GM12878 (cell line): ENCODE results near the gene MEGF6. TPM values are rescaled to one million over a fixed set of nuclear protein-coding genes. Genes with fewer than 3 reads are reported as not detected.

Experiments used
- ATAC-seq: fragments of 200-7000 bp; cut with Tn5 transposase; 3 replicates; pipeline ENCODE4 v1.9.1; 2020; ENCODE audit warnings: mild to moderate bottlenecking, moderate library complexity
- BruUV-seq: library from RNA; stranded (reverse); fragments of 400-500 nt; replicated peaks from 2 replicates; lab custom pipeline; 2021; lab: Mats Ljungman, UMichigan
- CTCF ChIA-PET: fragments of 300-600 bp; sonication (Branson Sonifier 250); formaldehyde crosslinking; extraction: SDS; loops from one replicate; lab custom pipeline; 2021; ENCODE audit warnings: inconsistent platforms; lab: Yijun Ruan, JAX
- POLR2A ChIA-PET: fragments of 350-600 bp; formaldehyde crosslinking; extraction: SDS; loops from one replicate; lab custom pipeline; 2021; ENCODE audit warnings: inconsistent platforms; lab: Charles Lee
- RAD21 ChIA-PET: fragments of 300-600 bp; sonication (Branson Sonifier 250); formaldehyde crosslinking; loops from one replicate; lab custom pipeline; 2023; ENCODE audit warnings: antibody characterized with exemption; ENCODE audit not compliant: unreplicated experiment; lab: Charles Lee
- SMC1A ChIA-PET: fragments of 300-600 bp; sonication (Branson Sonifier 250); formaldehyde crosslinking; loops from one replicate; lab custom pipeline; 2023; ENCODE audit not compliant: unreplicated experiment, uncharacterized antibody; lab: Charles Lee
- DNase-seq: peaks from one replicate; pipeline ENCODE4 v3.0.0-alpha.2; 2011; ENCODE audit warnings: low read depth, low spot score
- FAIRE-seq: peaks from 3 replicates; lab custom pipeline; 2011; peaks lifted over from hg19 to GRCh38; lab: Jason Lieb, UNC
- H2AFZ ChIP-seq: 2 replicates; pipeline ENCODE4 v1.6.0; 2011; ENCODE audit warnings: low read depth, low read length, control low read depth; ENCODE audit not compliant: control insufficient read depth
- H3K27ac ChIP-seq: 2 replicates; pipeline ENCODE4 v1.5.1; 2011; ENCODE audit warnings: control low read depth; ENCODE audit not compliant: control insufficient read depth, insufficient read depth
- H3K27me3 ChIP-seq, 2 experiments: replicated peaks in 1 of 2; 2 replicates each; pipeline versions ENCODE4 v1.6.0 to v1.6.1; 2011; ENCODE audit warnings: low read length in 1 of 2; ENCODE audit not compliant: control insufficient read depth in 2 of 2, insufficient read depth in 2 of 2
- H3K36me3 ChIP-seq, 2 experiments: 2 replicates each; pipeline ENCODE4 v1.5.1; 2011; ENCODE audit warnings: low read length in 1 of 2; ENCODE audit not compliant: control insufficient read depth in 2 of 2, insufficient read depth in 2 of 2
- H3K4me1 ChIP-seq: 2 replicates; pipeline ENCODE4 v1.6.1; 2011; ENCODE audit warnings: mild to moderate bottlenecking, low read length, moderate library complexity, mixed read lengths; ENCODE audit not compliant: control insufficient read depth, insufficient read depth
- H3K4me2 ChIP-seq: 2 replicates; pipeline ENCODE4 v1.6.0; 2011; ENCODE audit warnings: control low read depth; ENCODE audit not compliant: control insufficient read depth, insufficient read depth
- H3K4me3 ChIP-seq: fragments of 200-600 bp; sonication (generic); 2 replicates; pipeline ENCODE4 v1.5.1; 2016
- H3K79me2 ChIP-seq: 2 replicates; pipeline ENCODE4 v1.6.0; 2011; ENCODE audit warnings: low read length; ENCODE audit not compliant: control insufficient read depth, insufficient read depth
- H3K9ac ChIP-seq: 2 replicates; pipeline ENCODE4 v1.8.0; 2011; ENCODE audit warnings: low read length, control low read depth, mixed read lengths; ENCODE audit not compliant: control insufficient read depth, insufficient read depth
- H3K9me3 ChIP-seq: replicated peaks from 3 replicates; pipeline ENCODE4 v1.5.1; 2011; ENCODE audit warnings: mild to moderate bottlenecking, low read length; ENCODE audit not compliant: control insufficient read depth, insufficient read depth
- H4K20me1 ChIP-seq: 2 replicates; pipeline ENCODE4 v1.6.0; 2011; ENCODE audit not compliant: control insufficient read depth, insufficient read depth
- ASH2L ChIP-seq: fragments of 300-600, 200-600 bp; sonication (generic); IDR thresholded peaks from 2 replicates; pipeline ENCODE4 v1.6.1; 2017; ENCODE audit warnings: low read depth, mild to moderate bottlenecking, borderline replicate concordance
- BACH1 ChIP-seq: fragments of 450-650 bp; IDR thresholded peaks from 2 replicates; pipeline ENCODE4 v1.6.1; 2017; ENCODE audit warnings: mild to moderate bottlenecking, borderline replicate concordance
- CBX3 ChIP-seq: fragments of 200-600 bp; sonication (generic); IDR thresholded peaks from 2 replicates; pipeline ENCODE4 v1.6.1; 2016; ENCODE audit warnings: low read depth, borderline replicate concordance
- JUNB ChIP-seq: IDR thresholded peaks from 2 replicates; pipeline ENCODE4 v1.6.1; 2016; ENCODE audit warnings: antibody characterized with exemption, mild to moderate bottlenecking
- RAD21 ChIP-seq: IDR thresholded peaks from 2 replicates; pipeline ENCODE4 v1.6.1; 2011; ENCODE audit warnings: mild to moderate bottlenecking, low read depth, low read length, moderate library complexity; ENCODE audit not compliant: insufficient read depth
- SIX5 ChIP-seq: IDR thresholded peaks from 2 replicates; pipeline ENCODE4 v1.6.1; 2011; ENCODE audit warnings: mild to moderate bottlenecking, low read depth, low read length, moderate library complexity; ENCODE audit not compliant: severe bottlenecking
- SRF ChIP-seq, 2 experiments: IDR thresholded peaks; 2 replicates each; pipeline ENCODE4 v1.6.1; 2011; ENCODE audit warnings: low read depth in 2 of 2, low read length in 2 of 2, mild to moderate bottlenecking in 1 of 2, moderate library complexity in 1 of 2
- SUZ12 ChIP-seq: fragments of 200-600 bp; sonication (generic); IDR thresholded peaks from one replicate; pipeline ENCODE4 v1.6.1; 2018; ENCODE audit warnings: antibody characterized with exemption, mild to moderate bottlenecking; ENCODE audit not compliant: unreplicated experiment
- ZNF687 ChIP-seq: fragments of 450-650 bp; IDR thresholded peaks from 2 replicates; pipeline ENCODE4 v1.6.1; 2017; ENCODE audit warnings: mild to moderate bottlenecking, moderate library complexity
- ZSCAN29 ChIP-seq: fragments of 450-650 bp; IDR thresholded peaks from 2 replicates; pipeline ENCODE4 v1.6.1; 2017; ENCODE audit warnings: mild to moderate bottlenecking, moderate library complexity
- WGBS: methylation state at CpG from one replicate; pipeline ENCODE4 v1.1.6; 2016; ENCODE audit warnings: low lambda C conversion rate; ENCODE audit not compliant: insufficient replicate concordance, insufficient coverage; ENCODE audit errors: missing lambda C conversion rate; 5-methylcytosine and 5-hydroxymethylcytosine counted together
- in situ Hi-C: fragments of 300-500 bp; cut with MboI; formaldehyde crosslinking; loops from 9 replicates; pipeline ENCODE4 v1.14.3; 2018; ENCODE audit warnings: mixed read lengths
- intact Hi-C: fragments of 100-400 bp; cut with micrococcal nuclease; formaldehyde crosslinking; loops from one replicate; pipeline ENCODE4 v1.14.2; 2022; ENCODE audit not compliant: unreplicated experiment
- polyA plus RNA-seq, 11 experiments: library from polyadenylated mRNA; depleted of rRNA in 4 of 11; unstranded in 6 of 11; stranded (reverse) in 5 of 11; fragments of >200 nt; fragmentation: Nextera tagmentation in 4 of 11; fragmentation: Illumina TruSeq in 1 of 11; extraction: Ambion mirVana in 4 of 11; extraction: Trizol in 1 of 11; gene quantifications; 1 replicate in 1 of 11; 2 replicates in 10 of 11; pipeline versions ENCODE4 v1.2.1 to v1.2.3, GENCODE V29; 2011 to 2016; ENCODE audit warnings: inconsistent platforms in 2 of 11, missing spikeins in 2 of 11, low read depth in 1 of 11
- total RNA-seq, 4 experiments: library from RNA; depleted of rRNA in 3 of 4; stranded (reverse); fragments of >200 nt in 3 of 4; fragmentation: Illumina TruSeq in 1 of 4; extraction: Trizol in 1 of 4; gene quantifications; 2 replicates each; pipeline versions ENCODE4 v1.2.1 to v1.2.3, GENCODE V29; 2013 to 2021

The MEGF6 gene
- total and polyA plus RNA-seq, 10 of the 15 experiments (the other 5 are each of a cell fraction or from before 2014, with no cell fraction given): 0.03 to 0.41 TPM; not detected in 8

- intact Hi-C loops: no loop called here
- POLR2A ChIA-PET: no interaction called here
- no peak overlapping the region for H2AFZ ChIP-seq
- no peaks in the 10 kb centered on the region for H3K36me3 ChIP-seq
- H3K79me2 ChIP-seq: no peaks in the 10 kb centered on the region
- no peak overlapping the region for H3K9ac ChIP-seq
- no peak overlapping the region for H3K4me2 ChIP-seq
- H3K4me3 ChIP-seq: no peak overlapping the region
- no peak for DNase-seq
- SMC1A ChIA-PET: no interaction called here
- RAD21 ChIA-PET: no interaction called here
- H4K20me1 ChIP-seq: no peaks in the 10 kb centered on the region
- 23% methylated on average over 13 of the region's 16 CpGs for WGBS
- H3K27me3 ChIP-seq: no peaks in the 10 kb centered on the region
- BruUV-seq: no TSS peak
- H3K27ac ChIP-seq: no peak overlapping the region
- H3K4me1 ChIP-seq: no peaks in the 10 kb centered on the region
- H3K9me3 ChIP-seq: no peaks in the 10 kb centered on the region; the same call in 2 of the 3 replicates
- no peak for ATAC-seq
- CTCF ChIA-PET: no interaction called here
- TF ChIP-seq ZSCAN29: no peak
- TF ChIP-seq CBX3: no peak
- no peak for TF ChIP-seq ZNF687
- TF ChIP-seq SIX5: no peak
- TF ChIP-seq SRF (IDR thresholded peaks at IDR 0.05; ENCODE audit: low read depth in 2 of 2, low read length in 2 of 2): no peak
- TF ChIP-seq RAD21: no peak
- no peak for TF ChIP-seq ASH2L
- TF ChIP-seq JUNB: no peak
- no peak for TF ChIP-seq BACH1
- no peak for TF ChIP-seq SUZ12
- in situ Hi-C loops: no loop called here
- FAIRE-seq: no peak
These were observed 29.8 kb downstream of the MEGF6 start for GRCh38 chr1:3581296-3582036.
